Fibroblast of upper back skin (primary cell): Measurements from ENCODE around the gene CALD1.

Source experiments
- DNase-seq: peaks from one replicate; pipeline ENCODE4 v3.0.0-alpha.2; 2013

CALD1 gene

GRCh38 chr7:134763960-134764359 lies 15.5 kb upstream of the CALD1 start:
- DNase-seq = no peak

- no peak for DNase-seq
Observed at GRCh38 chr7:134764365-134764764, 15.1 kb upstream of the CALD1 start.

GRCh38 chr7:134766779-134767519 lies 12.5 kb upstream of the CALD1 start:
- DNase-seq = peak; percentile 77

- no peak for DNase-seq
Observed at GRCh38 chr7:134767520-134768168, 11.8 kb upstream of the CALD1 start.

- no peak for DNase-seq
Observed at GRCh38 chr7:134768243-134768642, 11.2 kb upstream of the CALD1 start.

- DNase-seq = no peak
Observed at GRCh38 chr7:134770676-134771075, 8.8 kb upstream of the CALD1 start.

- no peak for DNase-seq
Observed at GRCh38 chr7:134771111-134771510, 8.3 kb upstream of the CALD1 start.

GRCh38 chr7:134771889-134772288 lies 7.5 kb upstream of the CALD1 start:
- no peak for DNase-seq

GRCh38 chr7:134772401-134772800 lies 7.0 kb upstream of the CALD1 start:
- DNase-seq = no peak

- no peak for DNase-seq
Observed at GRCh38 chr7:134773164-134773563, 6.3 kb upstream of the CALD1 start.

- DNase-seq = peak; percentile 41
Observed at GRCh38 chr7:134774119-134774518, 5.3 kb upstream of the CALD1 start.

GRCh38 chr7:134777470-134777869 lies 2.0 kb upstream of the CALD1 start:
- no peak for DNase-seq

GRCh38 chr7:134777908-134778580 lies 1.4 kb upstream of the CALD1 start:
- DNase-seq = peak; percentile 60

- DNase-seq = no peak
Observed at GRCh38 chr7:134779741-134780065, 269 bp downstream of the CALD1 start.

GRCh38 chr7:134780166-134780828 lies 863 bp downstream of the CALD1 start:
- DNase-seq = peak; percentile 25

GRCh38 chr7:134781171-134781570 lies 1.7 kb downstream of the CALD1 start:
- DNase-seq = peak; percentile 44

GRCh38 chr7:134782121-134782623 lies 2.7 kb downstream of the CALD1 start:
- peak; percentile 65 for DNase-seq

- DNase-seq = no peak
Observed at GRCh38 chr7:134783294-134784069, 4.0 kb downstream of the CALD1 start.

GRCh38 chr7:134784251-134785049 lies 5.0 kb downstream of the CALD1 start:
- peak; percentile 32 for DNase-seq

- peak; percentile 19 for DNase-seq
Observed at GRCh38 chr7:134785842-134786241, 6.4 kb downstream of the CALD1 start.

GRCh38 chr7:134787064-134787463 lies 7.6 kb downstream of the CALD1 start:
- DNase-seq = peak; percentile 49

GRCh38 chr7:134787720-134788119 lies 8.3 kb downstream of the CALD1 start:
- no peak for DNase-seq
